HG03159 (cell line): ENCODE results near the gene ADGB.

Experiments
- ATAC-seq: cut with Tn5 transposase; IDR thresholded peaks from one replicate; pipeline ENCODE4 v1.9.1; 2021; ENCODE audit warnings: mild to moderate bottlenecking, moderate library complexity; ENCODE audit not compliant: unreplicated experiment

The ADGB gene

DNA sequence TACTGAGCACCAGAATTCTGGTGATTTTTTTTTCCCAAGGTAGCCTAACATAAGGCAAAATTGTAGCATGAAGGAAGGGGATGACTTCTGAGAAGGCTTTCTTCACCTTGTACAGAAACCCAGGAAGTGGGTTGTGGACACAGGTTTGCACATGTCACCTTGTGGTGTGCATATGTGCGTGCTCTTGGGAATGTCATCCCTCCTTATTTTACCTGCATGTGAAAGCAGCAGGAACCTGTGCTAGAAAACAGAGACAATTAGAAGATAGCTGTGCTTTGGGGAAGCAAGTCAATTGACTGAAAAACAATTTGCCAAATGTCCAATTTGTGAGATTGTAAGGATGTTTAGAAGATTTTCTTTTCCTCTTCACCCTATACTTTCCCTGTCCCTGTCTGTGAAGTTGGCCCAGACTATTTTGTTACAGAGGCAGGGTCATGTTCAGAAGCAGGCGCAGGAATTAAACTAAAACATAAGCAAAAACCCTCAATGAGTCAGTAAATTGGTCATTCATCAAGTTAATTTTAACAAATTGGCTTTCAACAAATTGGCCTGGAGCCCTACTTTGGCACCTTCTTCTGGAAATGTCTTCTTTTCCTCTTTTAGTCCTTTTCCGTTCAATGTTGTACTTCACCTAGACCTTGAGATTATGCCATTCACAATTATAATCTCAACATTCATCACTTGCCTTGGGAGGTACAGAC, 261.2 kb downstream of the ADGB start:
- no peak for ATAC-seq

DNA sequence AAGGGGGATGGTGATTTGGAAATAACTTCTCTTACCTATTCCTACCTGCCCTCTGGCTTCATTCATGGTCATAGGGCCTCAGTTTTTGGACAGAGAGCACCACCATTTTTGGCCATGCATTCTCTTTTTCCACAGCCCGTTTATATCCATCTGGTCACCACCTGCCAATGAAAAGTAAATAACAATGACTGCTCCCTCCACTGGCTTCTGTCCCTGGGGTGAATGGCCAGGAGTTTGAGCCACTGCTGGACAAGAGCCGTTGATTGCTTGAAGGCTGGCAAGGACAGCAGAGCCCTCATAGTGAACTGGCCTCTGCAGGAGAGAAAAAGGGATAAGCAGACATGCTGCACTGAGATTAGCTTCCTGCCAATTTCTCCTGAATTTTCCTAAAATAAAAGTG, 261.8 kb downstream of the ADGB start:
- ATAC-seq: no peak

DNA sequence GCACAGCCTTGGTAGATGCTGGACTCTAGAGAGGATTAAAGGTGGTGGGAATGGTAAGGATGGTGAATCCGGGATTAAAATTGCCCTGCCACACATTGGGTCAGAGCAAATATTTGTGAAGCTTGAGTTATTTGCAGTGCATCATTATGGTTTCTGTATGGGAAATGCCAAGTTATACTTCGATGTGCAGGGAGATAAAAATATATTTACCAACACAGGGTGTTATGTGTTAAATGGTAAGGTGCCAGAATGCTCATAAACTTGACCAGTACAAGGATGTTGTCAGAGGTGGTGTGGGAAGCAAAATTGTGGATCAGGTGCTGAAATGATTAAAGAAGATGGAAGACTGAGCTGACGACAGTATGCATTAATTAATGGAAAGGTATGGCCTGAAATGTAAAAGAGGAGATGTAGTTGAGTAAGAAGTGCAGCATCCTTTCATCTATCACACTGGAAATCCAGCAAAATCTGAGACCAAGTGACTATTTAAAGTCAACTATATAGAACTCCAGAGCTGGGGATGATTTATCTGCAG, 262.3 kb downstream of the ADGB start:
- ATAC-seq: no peak

DNA sequence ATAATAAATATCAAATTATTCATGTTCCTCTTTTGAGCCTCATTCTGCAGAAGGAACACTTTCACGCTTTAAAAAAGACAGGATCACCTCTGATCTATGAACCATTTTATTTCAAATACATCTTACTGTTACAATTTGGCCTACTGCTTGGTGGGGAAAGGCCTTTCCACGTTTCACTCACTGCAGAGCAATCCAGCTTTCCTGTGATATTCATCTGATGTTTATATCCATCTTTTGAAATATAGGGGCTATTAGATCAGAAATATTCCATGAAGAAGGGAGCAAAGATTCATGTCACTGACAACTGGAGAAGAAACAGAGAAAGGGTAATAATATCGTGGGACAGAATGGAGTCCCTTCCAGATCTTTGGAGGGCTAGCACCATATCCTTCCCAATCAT, 262.9 kb downstream of the ADGB start:
- no peak for ATAC-seq

DNA sequence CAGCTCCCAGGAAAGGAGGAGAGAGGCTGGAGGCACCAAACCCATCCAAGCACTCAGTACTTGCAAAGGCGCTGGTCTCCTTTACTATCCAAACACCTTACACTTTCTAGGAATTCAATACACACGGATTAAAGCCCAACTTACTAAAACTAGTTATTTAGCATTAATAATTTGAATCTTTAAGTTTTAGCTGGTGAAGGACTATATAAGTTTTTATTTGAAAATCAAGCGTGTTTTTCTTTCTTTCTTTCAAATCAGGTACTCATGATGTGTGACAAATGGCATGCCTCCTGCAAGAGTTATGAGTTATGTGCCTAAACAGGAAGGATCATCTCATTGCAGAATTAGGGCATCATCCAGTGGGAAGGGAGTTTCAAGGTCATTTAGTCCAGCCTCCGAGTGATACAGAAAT, 263.7 kb downstream of the ADGB start:
- no peak for ATAC-seq

DNA sequence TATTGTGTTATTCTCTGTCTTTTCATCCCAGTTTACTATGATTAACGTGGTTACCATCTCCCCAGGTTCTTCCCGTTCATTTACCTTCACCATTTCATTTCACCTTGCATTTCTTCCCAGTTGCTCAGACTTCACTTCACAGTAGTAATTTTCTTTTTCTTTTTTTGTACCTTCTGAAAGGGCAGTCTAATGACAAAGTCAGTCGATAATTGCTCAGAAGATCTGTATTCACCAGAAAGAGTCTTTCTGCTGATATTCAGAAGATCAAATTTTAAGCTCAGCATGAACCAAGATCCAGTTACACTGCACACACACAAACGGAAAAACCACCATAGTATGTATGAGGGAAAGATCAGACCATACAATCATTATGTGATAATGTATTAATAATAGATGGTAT, 265.5 kb downstream of the ADGB start:
- no peak for ATAC-seq

DNA sequence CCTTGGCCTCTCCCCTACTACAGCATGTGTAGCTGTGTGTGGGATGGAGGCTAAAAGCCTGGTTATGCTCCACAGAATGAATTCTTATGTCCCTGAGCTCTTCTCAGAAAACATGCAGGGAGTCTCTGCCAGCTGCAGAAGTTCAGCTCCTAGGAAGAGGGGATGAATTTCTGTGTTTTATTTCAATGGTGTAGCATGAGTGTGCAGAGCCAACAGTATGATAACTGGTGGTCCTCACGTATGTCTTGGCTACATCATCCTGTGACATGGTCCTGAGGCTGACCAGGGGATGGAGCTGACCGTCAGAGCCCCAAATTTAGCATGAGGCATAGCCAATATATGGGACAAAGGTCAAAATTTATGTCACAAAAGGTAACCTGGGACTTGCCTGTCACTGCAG, 266.1 kb downstream of the ADGB start:
- no peak for ATAC-seq
